Heart left ventricle (tissue), 13 donors: ENCODE data around the gene PRKG1.

ENCODE experiments used
- POLR2A ChIP-seq, 2 donors: fragments of 450-650 bp; IDR thresholded peaks; one replicate each; pipeline ENCODE4 v1.6.1; 2017; ENCODE audit warnings: antibody characterized with exemption in 2 of 2, mild to moderate bottlenecking in 2 of 2, moderate library complexity in 2 of 2
- TF ChIP-seq, protein P1 (sequence below), 12 donors: fragments of 200-600 bp; sonication (generic) in 4 of 12; IDR thresholded peaks; one replicate each; pipeline versions ENCODE4 v1.5.0 to v1.8.0; 2018 to 2022; ENCODE audit warnings: antibody characterized with exemption in 12 of 12, mild to moderate bottlenecking in 5 of 12
- donor health status: ischemic (EF 13 %, LVEDD 7.1; RV severe dilation, severe dysfunction).
- donor health status: DM: no; HTN: yes; CAD: no.
- donor health status: DM: no; HTN: no; CAD: no.
- donor health status: ischemic (EF 25% LVEDD 6.9; RV normal size, moderate dysfunction).
- donor health status: ischemic (EF 25% LVEDD 5.7; RV mildly dilated, moderate dysfunction).
- donor health status: ischemic (EF 35%, LVEDD 5.7; RV mildly dilated, moderate dysfunction).
- donor health status: nonischemic (EF 11% LVEDD 7.7; RV severe dilation, severe dysfunction).
- donor health status: DM: yes; HTN: yes; CAD: no.
- donor health status: PGD.
- donor health status: ischemic (EF 29% LVEDD 5.4; RV normal size, mild dysfunction).
- donor health status: nonischemic (EF 23%, LVEDD 6.1; RV moderate dilation, normal function).

DNA sequence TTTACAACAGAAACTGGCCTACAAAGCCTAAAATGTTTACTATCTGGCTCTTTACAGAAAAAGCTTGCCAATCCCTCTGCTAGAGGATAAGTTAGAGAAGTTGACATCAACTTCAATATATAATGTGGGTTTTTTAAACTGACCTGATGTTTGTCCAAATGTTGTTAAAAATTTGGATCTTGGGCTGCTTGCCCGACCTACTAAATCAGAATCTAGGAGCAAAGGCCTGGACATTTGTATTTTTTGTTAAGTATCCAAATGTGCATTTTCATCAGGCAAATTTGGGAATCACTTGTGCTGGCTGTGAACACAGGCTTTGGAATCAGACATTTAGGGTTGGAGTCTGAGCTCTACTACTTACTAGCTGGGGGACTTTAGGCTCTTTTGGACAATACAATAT lies 877.8 kb downstream of the PRKG1 start:
- no peak for TF ChIP-seq POLR2A (IDR thresholded peaks at IDR 0.05)
- TF ChIP-seq, protein P1, sequence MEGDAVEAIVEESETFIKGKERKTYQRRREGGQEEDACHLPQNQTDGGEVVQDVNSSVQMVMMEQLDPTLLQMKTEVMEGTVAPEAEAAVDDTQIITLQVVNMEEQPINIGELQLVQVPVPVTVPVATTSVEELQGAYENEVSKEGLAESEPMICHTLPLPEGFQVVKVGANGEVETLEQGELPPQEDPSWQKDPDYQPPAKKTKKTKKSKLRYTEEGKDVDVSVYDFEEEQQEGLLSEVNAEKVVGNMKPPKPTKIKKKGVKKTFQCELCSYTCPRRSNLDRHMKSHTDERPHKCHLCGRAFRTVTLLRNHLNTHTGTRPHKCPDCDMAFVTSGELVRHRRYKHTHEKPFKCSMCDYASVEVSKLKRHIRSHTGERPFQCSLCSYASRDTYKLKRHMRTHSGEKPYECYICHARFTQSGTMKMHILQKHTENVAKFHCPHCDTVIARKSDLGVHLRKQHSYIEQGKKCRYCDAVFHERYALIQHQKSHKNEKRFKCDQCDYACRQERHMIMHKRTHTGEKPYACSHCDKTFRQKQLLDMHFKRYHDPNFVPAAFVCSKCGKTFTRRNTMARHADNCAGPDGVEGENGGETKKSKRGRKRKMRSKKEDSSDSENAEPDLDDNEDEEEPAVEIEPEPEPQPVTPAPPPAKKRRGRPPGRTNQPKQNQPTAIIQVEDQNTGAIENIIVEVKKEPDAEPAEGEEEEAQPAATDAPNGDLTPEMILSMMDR (IDR thresholded peaks at IDR 0.05), result no peak
